Epithelial cell of prostate (primary cell): Measurements from ENCODE around the gene MVB12B.
"Not testable (repeated sequence)": the region's sequence is repeated elsewhere in the genome, so short reads cannot be mapped to it uniquely, and the experiment has no call there.

ENCODE experiments used
- DNase-seq: peaks from one replicate; pipeline ENCODE4 v3.0.0-alpha.2; 2011; ENCODE audit warnings: low read depth, low spot score
- H3K27ac ChIP-seq: fragments of 450-650 bp; 2 replicates; pipeline ENCODE4 v1.5.1; 2017; ENCODE audit warnings: mild to moderate bottlenecking

MVB12B gene

GRCh38 chr9:126548312-126548711 is 221.7 kb downstream of the MVB12B start:
- no peak overlapping the region for H3K27ac ChIP-seq

GRCh38 chr9:126549246-126550006 is 222.8 kb downstream of the MVB12B start:
- no peak overlapping the region for H3K27ac ChIP-seq
- DNase-seq = no peak

More at GRCh38 chr9:126548312-126548711, 221.7 kb downstream of the MVB12B start:
- DNase-seq = no peak

GRCh38 chr9:126550891-126551351 is 224.3 kb downstream of the MVB12B start:
- DNase-seq = no peak

GRCh38 chr9:126551812-126552211 is 225.2 kb downstream of the MVB12B start:
- H3K27ac ChIP-seq = no peak overlapping the region
- DNase-seq = no peak

More at GRCh38 chr9:126550891-126551351, 224.3 kb downstream of the MVB12B start:
- H3K27ac ChIP-seq = no peak overlapping the region

GRCh38 chr9:126554292-126554691 is 227.7 kb downstream of the MVB12B start:
- no peak overlapping the region for H3K27ac ChIP-seq
- no peak for DNase-seq

GRCh38 chr9:126555421-126555820 is 228.8 kb downstream of the MVB12B start:
- not testable (repeated sequence) for DNase-seq, H3K27ac ChIP-seq
